Kidney (tissue), 14 donors: Measurements from ENCODE around the gene FER. TPM values are rescaled to one million over a fixed set of nuclear protein-coding genes. Genes with fewer than 3 reads are reported as not detected.
"Not testable (repeated sequence)": the region's sequence is repeated elsewhere in the genome, so short reads cannot be mapped to it uniquely, and the experiment has no call there.

Experiments
- DNase-seq, 5 donors: peaks; one replicate each; pipeline ENCODE4 v3.0.0-alpha.2; 2013 to 2020
- FAIRE-seq: peaks from 2 replicates; lab custom pipeline; 2012; peaks lifted over from hg19 to GRCh38; lab: Jason Lieb, UNC
- H3K27ac ChIP-seq, 2 donors: one replicate each; pipeline ENCODE4 v1.7.0; 2013; ENCODE audit warnings: low read depth in 2 of 2, low read length in 2 of 2, inconsistent platforms in 1 of 2
- H3K27me3 ChIP-seq: one replicate; pipeline ENCODE4 v1.7.1; 2013; ENCODE audit warnings: low read length, inconsistent platforms; ENCODE audit not compliant: control insufficient read depth, insufficient read depth
- H3K36me3 ChIP-seq, 3 donors: one replicate each; pipeline versions ENCODE4 v1.7.0 to v1.7.1; 2013; ENCODE audit warnings: low read length in 3 of 3, control low read depth in 1 of 3, inconsistent platforms in 1 of 3; ENCODE audit not compliant: insufficient read depth in 3 of 3, control insufficient read depth in 2 of 3
- H3K4me1 ChIP-seq, 3 donors: one replicate each; pipeline versions ENCODE4 v1.7.0 to v1.7.1; 2013; ENCODE audit warnings: low read length in 3 of 3, inconsistent platforms in 1 of 3, low read depth in 1 of 3; ENCODE audit not compliant: control insufficient read depth in 2 of 3, insufficient read depth in 2 of 3
- H3K4me3 ChIP-seq, 3 donors: one replicate each; pipeline versions ENCODE4 v1.7.0 to v1.8.1; 2013; ENCODE audit warnings: low read length in 3 of 3, control low read depth in 1 of 3, inconsistent platforms in 1 of 3
- H3K9ac ChIP-seq, 3 donors: one replicate each; pipeline versions ENCODE4 v1.7.0 to v1.7.1; 2013; ENCODE audit warnings: low read length in 3 of 3, control low read depth in 1 of 3, inconsistent platforms in 1 of 3
- H3K9me3 ChIP-seq, 3 donors: one replicate each; pipeline versions ENCODE4 v1.7.0 to v1.7.1; 2013; ENCODE audit warnings: low read length in 3 of 3, control low read depth in 1 of 3, inconsistent platforms in 1 of 3; ENCODE audit not compliant: control insufficient read depth in 2 of 3, insufficient read depth in 1 of 3
- CTCF ChIP-seq: IDR thresholded peaks from 3 replicates; pipeline ENCODE4 v1.5.1; 2012; ENCODE audit warnings: mild to moderate bottlenecking, moderate library complexity, borderline replicate concordance; ENCODE audit not compliant: insufficient read depth; ENCODE audit errors: extremely low read depth
- intact Hi-C: fragments of 100-400 bp; cut with DNase I; formaldehyde crosslinking; loops from one replicate; pipeline ENCODE4 v1.11.1; 2022
- polyA plus RNA-seq: library from polyadenylated mRNA; stranded (reverse); fragments of 350-450 nt; fragmentation: Illumina TruSeq; extraction: RNeasy Lipid Tissue Mini Kit (QIAGEN cat#74804); gene quantifications from one replicate; pipeline ENCODE4 v1.2.3, GENCODE V29; 2014; ENCODE audit warnings: low read depth, low replicate concordance; ENCODE audit not compliant: insufficient read depth
- total RNA-seq: library from RNA; stranded (reverse); fragmentation: NEBNext Ultra II Directional; extraction: Animal tissue kit (Norgen Biotek cat#: 25700); gene quantifications from one replicate; pipeline ENCODE4 v1.2.1, GENCODE V29; 2021
- donor health status: control.
- donor health status: control.
- donor health status: control.
- donor health status: control.
- donor health status: control.
- donor health status: DM: yes; HTN: yes; CAD: no.
- donor health status: Normal renal cell carcinoma (clear cell type).

Gene FER
- total and polyA plus RNA-seq, 2 donors from 2014 or later, result 2.1 to 38.2 TPM

GRCh38 chr5:109022056-109022455, 274.4 kb downstream of the FER start:
- H3K27me3 ChIP-seq, result no peaks in the 10 kb centered on the region
- intact Hi-C loops, result no loop called here
- no peaks in the 10 kb centered on the region for H3K4me1 ChIP-seq
- DNase-seq (no peak), FAIRE-seq (no peak)
- no peak overlapping the region for H3K4me3 ChIP-seq
- no peak overlapping the region for H3K27ac ChIP-seq
- H3K9me3 ChIP-seq, result peaks cover 0 to 4% (median 0%) of the 10 kb centered on the region in 3 donors
- H3K36me3 ChIP-seq, result no peaks in the 10 kb centered on the region
- no peak for TF ChIP-seq CTCF
- no peak overlapping the region for H3K9ac ChIP-seq

- H3K27ac ChIP-seq, H3K36me3 ChIP-seq, H3K4me3 ChIP-seq, H3K9ac ChIP-seq, FAIRE-seq, H3K9me3 ChIP-seq, intact Hi-C loops, H3K4me1 ChIP-seq, H3K27me3 ChIP-seq, DNase-seq: not testable (repeated sequence)
These were observed 278.0 kb downstream of the FER start for GRCh38 chr5:109025729-109026128.

GRCh38 chr5:109027983-109028607, 280.4 kb downstream of the FER start:
- peaks cover 0 to 4% (median 0%) of the 10 kb centered on the region in 3 donors for H3K9me3 ChIP-seq

More at GRCh38 chr5:109027983-109028607, 280.4 kb downstream of the FER start:
- H3K27ac ChIP-seq, result no peak overlapping the region
- H3K4me3 ChIP-seq, result no peak overlapping the region
- no peak overlapping the region for H3K9ac ChIP-seq
- H3K27me3 ChIP-seq, result no peaks in the 10 kb centered on the region
- DNase-seq (no peak), FAIRE-seq (no peak)
- no peaks in the 10 kb centered on the region for H3K36me3 ChIP-seq
- no peaks in the 10 kb centered on the region for H3K4me1 ChIP-seq
- TF ChIP-seq CTCF, result no peak
- intact Hi-C loops, result no loop called here
